Esophagus squamous epithelium (tissue), 5 donors: ENCODE measurements around the gene C16orf74. TPM values are rescaled to one million over a fixed set of nuclear protein-coding genes. Genes with fewer than 3 reads are reported as not detected.

Source experiments
- DNase-seq: peaks from one replicate; lab custom pipeline; 2025; lab: John Stamatoyannopoulos, UW
- H3K27ac ChIP-seq, 4 donors: fragments of 200-600 bp; sonication (generic); one replicate each; pipeline ENCODE4 v1.5.1; 2016 to 2019; ENCODE audit warnings: mild to moderate bottlenecking in 1 of 4
- H3K27me3 ChIP-seq, 4 donors: fragments of 200-600 bp; sonication (generic); 1 replicate in 3 of 4; 2 replicates in 1 of 4; pipeline versions ENCODE4 v1.5.1 to v1.6.0; 2017 to 2021; ENCODE audit warnings: antibody characterized with exemption in 1 of 4
- H3K36me3 ChIP-seq, 3 donors: fragments of 200-600 bp; sonication (generic); one replicate each; pipeline ENCODE4 v1.5.1; 2016 to 2019
- H3K4me1 ChIP-seq, 3 donors: fragments of 200-600 bp; sonication (generic); one replicate each; pipeline ENCODE4 v1.5.1; 2017 to 2019
- H3K4me3 ChIP-seq, 4 donors: fragments of 200-600 bp; sonication (generic); 1 replicate in 3 of 4; 2 replicates in 1 of 4; pipeline ENCODE4 v1.5.1; 2016 to 2019; ENCODE audit warnings: mild to moderate bottlenecking in 2 of 4, moderate library complexity in 1 of 4
- H3K9me3 ChIP-seq, 3 donors: fragments of 200-600 bp; sonication (generic); one replicate each; pipeline ENCODE4 v1.5.1; 2016 to 2019
- CTCF ChIP-seq, 6 experiments: fragments of 450-650 bp in 4 of 6; fragments of 200-600 bp in 2 of 6; sonication (generic) in 2 of 6; IDR thresholded peaks; one replicate each; pipeline ENCODE4 v1.5.1; 2016 to 2019; ENCODE audit warnings: antibody characterized with exemption in 6 of 6, mild to moderate bottlenecking in 4 of 6, moderate library complexity in 4 of 6
- POLR2A ChIP-seq, 4 donors: fragments of 450-650 bp; IDR thresholded peaks; one replicate each; pipeline ENCODE4 v1.6.1; 2017; ENCODE audit warnings: antibody characterized with exemption in 4 of 4, mild to moderate bottlenecking in 4 of 4, moderate library complexity in 3 of 4
- WGBS, 2 donors: methylation state at CpG; one replicate each; pipeline ENCODE4 v1.1.5; 2018; 5-methylcytosine and 5-hydroxymethylcytosine counted together
- intact Hi-C: fragments of 100-400 bp; cut with DNase I; formaldehyde crosslinking; loops from one replicate; pipeline ENCODE4 v1.15.0; 2022
- total RNA-seq, 4 donors: library from RNA; depleted of rRNA; stranded (reverse); fragments of >200 nt; gene quantifications; one replicate each; pipeline ENCODE4 v1.1.0, GENCODE V29; 2016
- donor health status: DM: yes; HTN: yes; CAD: no.

Gene C16orf74
- total RNA-seq, 4 donors from 2014 or later = 3.8 to 24.8 (median 6.4) TPM

- 44 to 74% methylated on average over 7 to 11 of the region's 16 CpGs for WGBS, 2 donors
Observed at GRCh38 chr16:85707528-85708095, 43.3 kb downstream of the C16orf74 start.

GRCh38 chr16:85706449-85707034, 44.4 kb downstream of the C16orf74 start:
- H3K4me1 ChIP-seq = peaks cover 0 to 8% (median 0%) of the 10 kb centered on the region in 3 donors
- peaks cover 0 to under 1% (median 0%) of the 10 kb centered on the region in 3 donors for H3K9me3 ChIP-seq
- no peak for DNase-seq
- TF ChIP-seq POLR2A (IDR thresholded peaks at IDR 0.05) (no peak), CTCF (IDR thresholded peaks at IDR 0.05) (no peak)
- intact Hi-C loops = no loop called here
- H3K36me3 ChIP-seq = no peaks in the 10 kb centered on the region
- no peak overlapping the region for H3K4me3 ChIP-seq
- H3K27ac ChIP-seq = no peak overlapping the region
- no peaks in the 10 kb centered on the region for H3K27me3 ChIP-seq
- WGBS, 2 donors = 85 to 89% methylated on average over 11 of the region's 11 CpGs

More at GRCh38 chr16:85707528-85708095, 43.3 kb downstream of the C16orf74 start:
- Histone ChIP-seq H3K9me3 (peaks cover 0 to 11% (median 0%) of the 10 kb centered on the region in 3 donors), H3K4me3 (no peak overlapping the region), H3K4me1 (peaks cover 0 to 8% (median 0%) of the 10 kb centered on the region in 3 donors), H3K27me3 (no peaks in the 10 kb centered on the region), H3K27ac (no peak overlapping the region), H3K36me3 (peaks cover 0 to 6% (median 0%) of the 10 kb centered on the region in 3 donors)
- TF ChIP-seq CTCF (IDR thresholded peaks at IDR 0.05) = no peak
- TF ChIP-seq POLR2A (IDR thresholded peaks at IDR 0.05) = no peak
- no peak for DNase-seq
- intact Hi-C loops = no loop called here

- DNase-seq = no peak
- Histone ChIP-seq H3K27ac (no peak overlapping the region), H3K27me3 (no peaks in the 10 kb centered on the region), H3K36me3 (no peaks in the 10 kb centered on the region), H3K9me3 (no peaks in the 10 kb centered on the region), H3K4me3 (no peak overlapping the region), H3K4me1 (peaks cover 0 to 8% (median 0%) of the 10 kb centered on the region in 3 donors)
- intact Hi-C loops = no loop called here
- TF ChIP-seq POLR2A (IDR thresholded peaks at IDR 0.05) (no peak), CTCF (IDR thresholded peaks at IDR 0.05) (no peak)
- WGBS, 2 donors = 94% methylated on average over 14 of the region's 20 CpGs; no CpG with 5 or more reads in 1 of the 2 donors
Observed at GRCh38 chr16:85704900-85705846, 45.7 kb downstream of the C16orf74 start.

GRCh38 chr16:85704011-85704410, 46.9 kb downstream of the C16orf74 start:
- DNase-seq = no peak
- Histone ChIP-seq H3K4me1 (peaks cover 0 to 8% (median 0%) of the 10 kb centered on the region in 3 donors), H3K4me3 (no peak overlapping the region), H3K9me3 (no peaks in the 10 kb centered on the region), H3K27me3 (no peaks in the 10 kb centered on the region), H3K27ac (no peak overlapping the region), H3K36me3 (no peaks in the 10 kb centered on the region)
- 82 to 89% methylated on average over 7 to 11 of the region's 11 CpGs for WGBS, 2 donors
- intact Hi-C loops = no loop called here
- no peak for TF ChIP-seq POLR2A (IDR thresholded peaks at IDR 0.05)
- TF ChIP-seq CTCF (IDR thresholded peaks at IDR 0.05) = no peak
